DOHH2 (cell line): Measurements from ENCODE around the gene FILIP1L.

Experiments
- H3F3A ChIP-seq: fragments of 200-600 bp; sonication (generic), shearing (Covaris generic); 2 replicates; pipeline ENCODE4 v1.6.0; 2016; ENCODE audit warnings: antibody characterized with exemption, mild to moderate bottlenecking; ENCODE audit not compliant: control insufficient read depth, insufficient read depth
- H3K27ac ChIP-seq: fragments of 200-600 bp; sonication (generic); 2 replicates; pipeline ENCODE4 v1.5.1; 2014; ENCODE audit warnings: low read depth, mild to moderate bottlenecking, low read length, moderate library complexity
- H3K27me3 ChIP-seq: fragments of 200-600 bp; sonication (generic); 2 replicates; pipeline ENCODE4 v1.6.1; 2014; ENCODE audit warnings: mild to moderate bottlenecking, low read length, mixed read lengths; ENCODE audit not compliant: control insufficient read depth
- H3K36me3 ChIP-seq: fragments of 200-600 bp; sonication (generic); 2 replicates; pipeline ENCODE4 v1.6.1; 2014; ENCODE audit warnings: mild to moderate bottlenecking, low read length, moderate library complexity, mixed read lengths; ENCODE audit not compliant: control insufficient read depth
- H3K4me1 ChIP-seq: fragments of 200-600 bp; sonication (generic); 2 replicates; pipeline ENCODE4 v1.6.1; 2014; ENCODE audit warnings: mild to moderate bottlenecking, low read length, mixed read lengths; ENCODE audit not compliant: control insufficient read depth
- H3K4me2 ChIP-seq: fragments of 200-600 bp; sonication (generic); 2 replicates; pipeline ENCODE4 v1.6.0; 2014; ENCODE audit warnings: mild to moderate bottlenecking, low read length, moderate library complexity
- H3K4me3 ChIP-seq: fragments of 200-600 bp; sonication (generic); 2 replicates; pipeline ENCODE4 v1.5.1; 2014; ENCODE audit warnings: mild to moderate bottlenecking, low read length, mixed read lengths
- H3K79me2 ChIP-seq: fragments of 200-600 bp; sonication (generic); 2 replicates; pipeline ENCODE4 v1.6.1; 2014; ENCODE audit warnings: mild to moderate bottlenecking, low read length, mixed read lengths; ENCODE audit not compliant: control insufficient read depth
- H3K9me2 ChIP-seq: fragments of 200-600 bp; sonication (generic); replicated peaks from 2 replicates; pipeline ENCODE4 v1.6.1; 2014; ENCODE audit warnings: mild to moderate bottlenecking, low read length, mixed read lengths; ENCODE audit not compliant: control insufficient read depth
- H3K9me3 ChIP-seq: fragments of 200-600 bp; sonication (generic); 2 replicates; pipeline ENCODE4 v1.6.1; 2014; ENCODE audit warnings: antibody characterized with exemption, low read length, mixed read lengths; ENCODE audit not compliant: control insufficient read depth, insufficient read depth
- H4K20me1 ChIP-seq: fragments of 200-600 bp; sonication (generic); 2 replicates; pipeline ENCODE4 v1.6.0; 2014; ENCODE audit warnings: low read depth, mild to moderate bottlenecking, antibody characterized with exemption, low read length, moderate library complexity; ENCODE audit not compliant: control insufficient read depth, insufficient read depth
- EZH2phosphoT487 ChIP-seq: fragments of 200-600 bp; sonication (generic); IDR thresholded peaks from 2 replicates; pipeline ENCODE4 v1.6.1; 2017; ENCODE audit warnings: borderline replicate concordance, mild to moderate bottlenecking, antibody characterized with exemption, low read length, moderate library complexity, mixed read lengths
- TF ChIP-seq, protein P1 (sequence below): fragments of 200-600 bp; sonication (generic); IDR thresholded peaks from one replicate; pipeline ENCODE4 v1.5.1; 2014; ENCODE audit warnings: antibody characterized with exemption, mild to moderate bottlenecking, low read depth, low read length; ENCODE audit not compliant: poor library complexity, severe bottlenecking

The FILIP1L gene

GRCh38 chr3:100159331-100160153, 45.2 kb upstream of the FILIP1L start:
- no peak overlapping the region for H3K4me2 ChIP-seq
- peaks cover 8% of the 10 kb centered on the region; the same call in 1 of the 2 replicates for H3K9me3 ChIP-seq
- no peaks in the 10 kb centered on the region for H3K79me2 ChIP-seq
- H4K20me1 ChIP-seq, result no peaks in the 10 kb centered on the region
- TF ChIP-seq, protein P1, sequence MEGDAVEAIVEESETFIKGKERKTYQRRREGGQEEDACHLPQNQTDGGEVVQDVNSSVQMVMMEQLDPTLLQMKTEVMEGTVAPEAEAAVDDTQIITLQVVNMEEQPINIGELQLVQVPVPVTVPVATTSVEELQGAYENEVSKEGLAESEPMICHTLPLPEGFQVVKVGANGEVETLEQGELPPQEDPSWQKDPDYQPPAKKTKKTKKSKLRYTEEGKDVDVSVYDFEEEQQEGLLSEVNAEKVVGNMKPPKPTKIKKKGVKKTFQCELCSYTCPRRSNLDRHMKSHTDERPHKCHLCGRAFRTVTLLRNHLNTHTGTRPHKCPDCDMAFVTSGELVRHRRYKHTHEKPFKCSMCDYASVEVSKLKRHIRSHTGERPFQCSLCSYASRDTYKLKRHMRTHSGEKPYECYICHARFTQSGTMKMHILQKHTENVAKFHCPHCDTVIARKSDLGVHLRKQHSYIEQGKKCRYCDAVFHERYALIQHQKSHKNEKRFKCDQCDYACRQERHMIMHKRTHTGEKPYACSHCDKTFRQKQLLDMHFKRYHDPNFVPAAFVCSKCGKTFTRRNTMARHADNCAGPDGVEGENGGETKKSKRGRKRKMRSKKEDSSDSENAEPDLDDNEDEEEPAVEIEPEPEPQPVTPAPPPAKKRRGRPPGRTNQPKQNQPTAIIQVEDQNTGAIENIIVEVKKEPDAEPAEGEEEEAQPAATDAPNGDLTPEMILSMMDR, result no peak
- no peak for TF ChIP-seq EZH2phosphoT487
- H3K4me3 ChIP-seq, result no peak overlapping the region
- peaks cover 20% of the 10 kb centered on the region for H3K36me3 ChIP-seq
- H3K27me3 ChIP-seq, result no peaks in the 10 kb centered on the region
- no peak overlapping the region for H3K27ac ChIP-seq
- H3K9me2 ChIP-seq, result no peaks in the 10 kb centered on the region
- no peaks in the 10 kb centered on the region for H3K4me1 ChIP-seq
- no peaks in the 10 kb centered on the region for H3F3A ChIP-seq

DNA sequence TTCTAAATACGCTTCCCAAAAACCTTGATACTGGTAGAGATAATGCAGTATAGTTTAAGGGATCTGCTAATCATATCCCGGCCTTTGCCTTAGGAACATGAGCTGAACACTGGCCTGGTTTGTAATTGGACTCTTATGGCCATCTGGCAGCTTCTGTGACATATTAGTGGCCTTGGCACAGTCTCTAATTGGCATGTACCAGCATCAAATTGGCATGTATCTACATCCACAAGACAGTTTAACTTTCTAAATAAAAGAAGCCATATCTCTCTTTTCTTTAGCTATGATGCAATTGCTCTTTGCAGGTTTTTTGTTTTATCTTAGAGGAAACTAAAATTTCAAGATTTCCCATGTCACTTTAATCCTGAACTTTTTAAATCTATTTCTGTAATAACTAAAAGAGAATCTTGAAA, 44.6 kb upstream of the FILIP1L start:
- Histone ChIP-seq H3K9me2 (no peaks in the 10 kb centered on the region), H3K4me2 (no peak overlapping the region), H3K9me3 (peaks cover 8% of the 10 kb centered on the region; the same call in 1 of the 2 replicates), H3F3A (no peaks in the 10 kb centered on the region), H4K20me1 (no peaks in the 10 kb centered on the region), H3K4me3 (no peak overlapping the region), H3K79me2 (no peaks in the 10 kb centered on the region), H3K36me3 (peaks cover 20% of the 10 kb centered on the region), H3K27me3 (no peaks in the 10 kb centered on the region), H3K27ac (no peak overlapping the region), H3K4me1 (no peaks in the 10 kb centered on the region)
- no peak for TF ChIP-seq EZH2phosphoT487
- TF ChIP-seq, protein P1, result no peak

DNA sequence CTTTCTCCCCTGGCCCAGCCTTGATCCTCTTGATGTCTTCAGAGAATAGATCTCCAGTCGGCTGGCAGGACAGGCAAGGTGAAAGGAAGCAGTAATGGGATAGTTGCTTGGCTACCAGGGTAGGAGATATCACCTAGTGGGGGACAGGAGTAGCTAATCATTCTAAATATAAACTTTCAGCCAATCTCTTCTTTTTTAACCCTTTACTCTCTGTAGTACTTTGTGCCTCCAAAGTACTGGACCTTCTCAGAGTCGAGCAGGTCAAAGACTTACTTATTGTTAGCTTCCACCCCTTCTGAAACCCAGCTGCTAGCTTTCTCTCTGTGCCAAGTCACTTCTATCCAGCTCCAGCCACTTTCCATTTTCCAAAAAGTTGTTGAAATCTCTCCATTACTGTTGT, 43.4 kb upstream of the FILIP1L start:
- Histone ChIP-seq H3K36me3 (peaks cover 23% of the 10 kb centered on the region), H3K9me2 (no peaks in the 10 kb centered on the region), H3K79me2 (no peaks in the 10 kb centered on the region), H3K4me2 (no peak overlapping the region), H3K9me3 (peaks cover 8% of the 10 kb centered on the region; the same call in 1 of the 2 replicates), H3F3A (no peaks in the 10 kb centered on the region), H3K4me1 (no peaks in the 10 kb centered on the region), H4K20me1 (no peaks in the 10 kb centered on the region), H3K27ac (no peak overlapping the region), H3K27me3 (no peaks in the 10 kb centered on the region), H3K4me3 (no peak overlapping the region)
- TF ChIP-seq, protein P1, result no peak
